ENCODE results near the gene FNDC7. TPM values are rescaled to one million over a fixed set of nuclear protein-coding genes. Genes with fewer than 3 reads are reported as not detected.
A peak's percentile ranks its signal among the peaks of the same experiment; 100 is the strongest.

The FNDC7 gene
- total RNA-seq, 1 donor from 2014 or later: not detected

GRCh38 chr1:108719656-108720435 is 7.1 kb downstream of the FNDC7 start:
- Histone ChIP-seq H3K36me3 (no peaks in the 10 kb centered on the region), H3K27ac (no peak overlapping the region), H3K9me3 (no peaks in the 10 kb centered on the region), H3K27me3 (ENCODE audit: low read depth) (peaks cover 3% of the 10 kb centered on the region), H3K4me1 (no peaks in the 10 kb centered on the region), H3K4me3 (no peak overlapping the region)
- no peak for TF ChIP-seq CTCF (IDR thresholded peaks at IDR 0.05)
- DNase-seq (no peak), ATAC-seq (no peak)
- intact Hi-C loops (cut with DNase I): no loop called here

GRCh38 chr1:108722292-108722691 is 9.6 kb downstream of the FNDC7 start:
- no peak for DNase-seq
- Histone ChIP-seq H3K4me3 (no peak overlapping the region), H3K36me3 (no peaks in the 10 kb centered on the region), H3K9me3 (no peaks in the 10 kb centered on the region), H3K27ac (no peak overlapping the region), H3K27me3 (ENCODE audit: low read depth) (no peaks in the 10 kb centered on the region), H3K4me1 (no peaks in the 10 kb centered on the region)
- no peak for ATAC-seq
- intact Hi-C loops (cut with DNase I): no loop called here
- TF ChIP-seq CTCF (IDR thresholded peaks at IDR 0.05): no peak

- no peak for ATAC-seq
- TF ChIP-seq CTCF (IDR thresholded peaks at IDR 0.05): no peak
- intact Hi-C loops (cut with DNase I): no loop called here
- Histone ChIP-seq H3K4me1 (no peaks in the 10 kb centered on the region), H3K9me3 (no peaks in the 10 kb centered on the region), H3K27me3 (ENCODE audit: low read depth) (no peaks in the 10 kb centered on the region), H3K27ac (no peak overlapping the region), H3K36me3 (no peaks in the 10 kb centered on the region), H3K4me3 (no peak overlapping the region)
- no peak for DNase-seq
Measured at GRCh38 chr1:108725906-108726305, 13.2 kb downstream of the FNDC7 start.

- no peak for TF ChIP-seq CTCF (IDR thresholded peaks at IDR 0.05)
- no peak overlapping the region for H3K27ac ChIP-seq
- intact Hi-C loops (cut with DNase I): no loop called here
- H3K27me3 ChIP-seq (ENCODE audit: low read depth): no peaks in the 10 kb centered on the region
- H3K9me3 ChIP-seq: no peaks in the 10 kb centered on the region
- H3K36me3 ChIP-seq: no peaks in the 10 kb centered on the region
- DNase-seq (no peak), ATAC-seq (peak in 1 of 2 donors; percentile 38)
- H3K4me1 ChIP-seq: no peaks in the 10 kb centered on the region
- no peak overlapping the region for H3K4me3 ChIP-seq
Measured at GRCh38 chr1:108728327-108728923, 15.7 kb downstream of the FNDC7 start.

GRCh38 chr1:108729481-108729880 is 16.8 kb downstream of the FNDC7 start:
- H3K36me3 ChIP-seq: no peaks in the 10 kb centered on the region
- TF ChIP-seq CTCF (IDR thresholded peaks at IDR 0.05): no peak
- no peaks in the 10 kb centered on the region for H3K4me1 ChIP-seq
- no peak overlapping the region for H3K27ac ChIP-seq
- DNase-seq (no peak), ATAC-seq (no peak)
- intact Hi-C loops (cut with DNase I): no loop called here
- no peaks in the 10 kb centered on the region for H3K27me3 ChIP-seq (ENCODE audit: low read depth)
- H3K9me3 ChIP-seq: no peaks in the 10 kb centered on the region
- H3K4me3 ChIP-seq: no peak overlapping the region

Measured in lower lobe of right lung (tissue), 2 donors.